HCT116 (cell line): ENCODE data around the gene CIB1.

Experiments used
- CTCF ChIP-seq, 3 experiments: fragments of 200-600 bp in 1 of 3; sonication (generic) in 1 of 3; IDR thresholded peaks in 2 of 3; conservative IDR thresholded peaks in 1 of 3; 2 replicates each; pipeline ENCODE4 v1.5.1; 2012 to 2017; ENCODE audit warnings: low read depth in 2 of 3, low read length in 2 of 3, antibody characterized with exemption in 1 of 3, borderline replicate concordance in 1 of 3, control low read depth in 1 of 3, mild to moderate bottlenecking in 1 of 3, mixed read lengths in 1 of 3, mixed run types in 1 of 3, moderate library complexity in 1 of 3; ENCODE audit not compliant: insufficient read depth in 1 of 3
- EZH2 ChIP-seq: fragments of 200-600 bp; sonication (generic); IDR thresholded peaks from 2 replicates; pipeline ENCODE4 v1.6.1; 2017; ENCODE audit warnings: antibody characterized with exemption, mixed run types
- EZH2phosphoT487 ChIP-seq: fragments of 200-600 bp; IDR thresholded peaks from 2 replicates; pipeline ENCODE4 v1.6.1; 2018; ENCODE audit warnings: antibody characterized with exemption, borderline replicate concordance

- no peak for TF ChIP-seq CTCF (IDR thresholded peaks at IDR 0.05 in 2 of 3, conservative IDR thresholded peaks at IDR 0.05 in 1 of 3; ENCODE audit: borderline replicate concordance in 1 of 3, insufficient read depth in 1 of 3, low read depth in 2 of 3, low read length in 2 of 3)
- TF ChIP-seq EZH2: no peak
- no peak for TF ChIP-seq EZH2phosphoT487
Measured at GRCh38 chr15:90227336-90227735, 6.4 kb downstream of the CIB1 start.
